ENCODE measurements around the gene MBOAT1.

GRCh38 chr6:20207088-20207418, 5.2 kb downstream of the MBOAT1 start:
- no peak for TF ChIP-seq CTCF (optimal IDR thresholded peaks at IDR 0.05 in 1 of 3, IDR thresholded peaks at IDR 0.05 in 1 of 3, conservative IDR thresholded peaks at IDR 0.05 in 1 of 3; ENCODE audit: extremely low read depth in 1 of 3, insufficient read depth in 2 of 3, low read length in 3 of 3)
- TF ChIP-seq EZH2 (IDR thresholded peaks at IDR 0.05; ENCODE audit: low read length), result no peak
